Gastroesophageal sphincter (tissue), 3 donors: ENCODE data around the gene SUN1.

Source experiments
- POLR2A ChIP-seq, 2 donors: fragments of 450-650 bp; IDR thresholded peaks; one replicate each; pipeline ENCODE4 v1.6.1; 2017; ENCODE audit warnings: antibody characterized with exemption in 2 of 2, mild to moderate bottlenecking in 2 of 2, moderate library complexity in 1 of 2
- TF ChIP-seq, protein P1 (sequence below), 4 experiments: fragments of 200-600 bp in 2 of 4; fragments of 450-650 bp in 2 of 4; sonication (generic) in 1 of 4; IDR thresholded peaks; one replicate each; pipeline ENCODE4 v1.5.1; 2017 to 2019; ENCODE audit warnings: antibody characterized with exemption in 4 of 4, mild to moderate bottlenecking in 2 of 4, moderate library complexity in 2 of 4

DNA sequence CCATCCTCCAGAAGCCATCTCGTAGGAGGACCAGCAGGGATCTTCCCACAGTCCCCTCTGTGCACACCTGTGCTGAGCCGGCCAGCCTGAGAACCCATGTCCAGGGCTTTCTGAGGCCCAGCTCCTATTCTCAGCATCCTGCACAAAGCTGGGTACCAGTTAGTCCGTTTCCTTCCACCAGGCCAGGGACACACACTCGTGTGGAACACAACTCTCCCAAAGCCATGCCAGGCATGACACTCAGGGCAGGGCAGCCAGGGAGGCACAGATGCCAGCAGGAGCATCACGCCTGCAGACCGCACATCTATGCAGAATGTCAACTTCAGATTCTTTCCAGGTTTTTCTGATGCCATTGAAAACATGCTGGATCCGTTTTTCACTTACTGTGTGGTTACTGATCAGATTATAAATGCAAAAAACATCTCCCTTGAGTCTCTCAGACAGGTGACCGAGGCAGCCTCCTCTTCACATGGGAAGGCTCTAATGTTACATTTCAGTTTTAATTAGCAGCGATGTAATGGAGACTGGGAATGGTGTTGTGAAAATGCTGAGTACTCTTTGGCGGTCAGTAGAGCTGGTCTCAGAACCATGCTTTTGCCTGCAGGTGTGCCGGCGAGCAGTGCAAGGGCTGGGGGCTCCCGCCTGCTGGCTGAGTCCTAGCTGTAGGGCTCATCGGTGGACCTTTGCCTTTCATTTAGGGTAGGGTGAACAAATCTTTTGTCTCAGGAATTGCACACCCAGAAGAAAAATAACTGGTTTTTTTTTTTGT lies 3.3 kb upstream of the SUN1 start:
- no peak for TF ChIP-seq POLR2A (IDR thresholded peaks at IDR 0.05)
- TF ChIP-seq, protein P1, sequence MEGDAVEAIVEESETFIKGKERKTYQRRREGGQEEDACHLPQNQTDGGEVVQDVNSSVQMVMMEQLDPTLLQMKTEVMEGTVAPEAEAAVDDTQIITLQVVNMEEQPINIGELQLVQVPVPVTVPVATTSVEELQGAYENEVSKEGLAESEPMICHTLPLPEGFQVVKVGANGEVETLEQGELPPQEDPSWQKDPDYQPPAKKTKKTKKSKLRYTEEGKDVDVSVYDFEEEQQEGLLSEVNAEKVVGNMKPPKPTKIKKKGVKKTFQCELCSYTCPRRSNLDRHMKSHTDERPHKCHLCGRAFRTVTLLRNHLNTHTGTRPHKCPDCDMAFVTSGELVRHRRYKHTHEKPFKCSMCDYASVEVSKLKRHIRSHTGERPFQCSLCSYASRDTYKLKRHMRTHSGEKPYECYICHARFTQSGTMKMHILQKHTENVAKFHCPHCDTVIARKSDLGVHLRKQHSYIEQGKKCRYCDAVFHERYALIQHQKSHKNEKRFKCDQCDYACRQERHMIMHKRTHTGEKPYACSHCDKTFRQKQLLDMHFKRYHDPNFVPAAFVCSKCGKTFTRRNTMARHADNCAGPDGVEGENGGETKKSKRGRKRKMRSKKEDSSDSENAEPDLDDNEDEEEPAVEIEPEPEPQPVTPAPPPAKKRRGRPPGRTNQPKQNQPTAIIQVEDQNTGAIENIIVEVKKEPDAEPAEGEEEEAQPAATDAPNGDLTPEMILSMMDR (IDR thresholded peaks at IDR 0.05), result no peak
